Measurements from ENCODE around the gene NR2C1.

- TF ChIP-seq CTCF (IDR thresholded peaks at IDR 0.05), result no peak
- no peak for TF ChIP-seq POLR2A (IDR thresholded peaks at IDR 0.05)
These were observed 85.6 kb downstream of the NR2C1 start for GRCh38 chr12:94987801-94988200.

All from lower leg skin (tissue), 3 donors.